ENCODE data around the gene NRXN3. TPM values are rescaled to one million over a fixed set of nuclear protein-coding genes. Genes with fewer than 3 reads are reported as not detected.
A peak's percentile ranks its signal among the peaks of the same experiment; 100 is the strongest.

NRXN3 gene
- polyA plus RNA-seq, 6 donors from 2014 or later = not detected

DNA sequence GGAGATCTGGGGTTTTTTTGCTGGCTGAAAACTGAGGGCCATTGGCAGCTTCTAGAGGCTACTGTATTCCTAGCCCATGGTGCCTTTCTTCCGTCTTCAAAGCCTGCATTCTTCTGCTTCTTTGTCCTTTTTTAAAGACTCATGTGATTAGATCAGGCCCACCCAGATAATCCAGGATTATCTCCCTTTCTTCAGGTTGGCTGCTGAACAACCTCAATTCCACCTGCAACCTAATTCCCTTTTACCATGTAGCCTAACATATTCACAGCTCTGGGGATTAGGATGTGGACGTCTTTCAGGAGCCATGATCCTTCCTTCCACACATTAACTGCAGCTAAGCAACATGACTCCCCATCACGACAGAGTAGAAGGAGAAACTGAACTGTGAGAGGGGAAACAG is 1055.6 kb downstream of the NRXN3 start:
- Mint-ChIP-seq H3K4me3 (no peak overlapping the region), H3K4me1 (no peaks in the 10 kb centered on the region)
- ATAC-seq (ENCODE audit: low read depth in 2 of 2) = no peak

DNA sequence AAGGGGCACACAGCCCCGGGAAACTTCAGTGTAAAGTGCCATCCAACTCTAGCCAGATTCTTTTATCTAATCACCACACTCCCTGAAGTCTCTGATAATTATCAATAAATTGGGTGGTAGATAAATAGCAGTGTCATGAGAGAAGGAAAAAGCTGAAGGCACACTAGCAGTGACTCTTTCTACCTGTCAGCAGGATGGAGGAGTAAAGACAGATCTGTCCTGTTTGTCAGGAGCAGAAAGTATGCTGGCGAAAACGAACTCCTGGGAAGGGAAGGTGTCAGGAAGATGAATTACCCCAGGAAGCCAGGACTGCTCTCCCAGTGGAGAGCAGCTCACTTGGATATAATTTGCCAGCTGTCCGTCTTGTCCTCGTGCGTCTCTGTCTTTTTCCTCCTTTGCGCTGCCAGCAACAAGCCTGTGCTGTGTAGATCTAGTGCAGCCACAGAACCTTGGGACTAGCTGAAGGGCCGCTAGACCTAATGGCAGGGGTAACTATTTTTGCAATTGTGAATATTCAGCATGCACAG is 1059.3 kb downstream of the NRXN3 start:
- Mint-ChIP-seq H3K27me3 (no peaks in the 10 kb centered on the region), H3K27ac (no peak overlapping the region), H3K36me3 (no peaks in the 10 kb centered on the region), H3K9me3 (peaks cover 0 to 5% (median 4%) of the 10 kb centered on the region in 7 donors), H3K4me3 (no peak overlapping the region), H3K4me1 (no peaks in the 10 kb centered on the region)
- DNase-seq = no peak
- no peak for ATAC-seq (ENCODE audit: low read depth in 2 of 2)

More for the DNA sequence above, 1055.6 kb downstream of the NRXN3 start:
- Mint-ChIP-seq H3K27me3 (no peaks in the 10 kb centered on the region), H3K9me3 (peaks cover 0 to 21% (median 11%) of the 10 kb centered on the region in 7 donors), H3K36me3 (no peaks in the 10 kb centered on the region), H3K27ac (no peak overlapping the region)
- no peak for DNase-seq

DNA sequence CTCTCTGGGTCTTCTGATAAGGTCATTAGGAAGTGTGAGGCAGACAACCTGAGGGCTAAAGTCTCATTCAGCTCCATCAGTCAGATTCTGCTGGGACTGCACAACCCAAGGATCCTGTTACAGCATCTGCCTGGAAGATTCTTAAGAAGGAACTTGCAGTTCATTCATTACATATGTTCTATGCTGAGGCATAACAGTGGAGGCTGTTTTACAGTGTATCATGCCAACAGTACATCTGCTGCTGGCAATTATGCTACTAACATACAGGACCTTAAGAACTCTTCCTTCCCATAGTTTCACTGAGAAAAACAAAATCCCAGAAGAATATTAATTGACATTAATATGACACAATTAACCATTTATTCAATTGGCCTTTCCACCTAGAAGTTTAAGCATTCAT is 1072.5 kb downstream of the NRXN3 start:
- ATAC-seq (ENCODE audit: low read depth in 2 of 2) (no peak), DNase-seq (no peak)
- peaks cover 0 to 7% of the 10 kb centered on the region in 2 donors for H3K36me3 Mint-ChIP-seq
- peaks cover 2 to 9% (median 4%) of the 10 kb centered on the region in 7 donors for H3K9me3 Mint-ChIP-seq
- no peak overlapping the region for H3K4me3 Mint-ChIP-seq
- no peaks in the 10 kb centered on the region for H3K4me1 Mint-ChIP-seq
- no peaks in the 10 kb centered on the region for H3K27me3 Mint-ChIP-seq
- H3K27ac Mint-ChIP-seq = no peak overlapping the region

DNA sequence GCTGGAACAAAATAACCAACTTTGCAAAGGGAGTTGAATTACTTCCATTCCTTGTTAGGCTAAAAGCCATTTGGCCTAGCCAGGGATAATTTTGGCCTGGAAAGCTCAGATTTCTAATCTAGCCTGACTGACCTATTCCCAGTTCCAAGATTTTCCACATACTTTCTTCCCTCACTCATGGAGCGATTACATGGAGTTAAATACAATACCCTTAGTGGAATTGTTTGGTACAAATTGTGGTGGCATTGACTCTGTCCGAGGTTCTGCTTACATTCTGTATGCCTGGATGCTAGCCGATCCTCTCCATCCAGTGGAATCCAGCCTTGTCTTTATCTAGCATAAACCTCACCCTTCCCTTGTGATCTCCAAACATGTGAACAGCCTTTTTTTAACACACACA is 1076.0 kb downstream of the NRXN3 start:
- no peak for ATAC-seq (ENCODE audit: low read depth in 2 of 2)
- DNase-seq = no peak
- no peak overlapping the region for H3K27ac Mint-ChIP-seq
- peaks cover 0 to 7% of the 10 kb centered on the region in 2 donors for H3K36me3 Mint-ChIP-seq
- H3K27me3 Mint-ChIP-seq = no peaks in the 10 kb centered on the region
- H3K9me3 Mint-ChIP-seq = peaks cover 1 to 16% (median 3%) of the 10 kb centered on the region in 7 donors
- no peaks in the 10 kb centered on the region for H3K4me1 Mint-ChIP-seq
- H3K4me3 Mint-ChIP-seq = peak overlapping the region in 1 of 8 donors; percentile 3

DNA sequence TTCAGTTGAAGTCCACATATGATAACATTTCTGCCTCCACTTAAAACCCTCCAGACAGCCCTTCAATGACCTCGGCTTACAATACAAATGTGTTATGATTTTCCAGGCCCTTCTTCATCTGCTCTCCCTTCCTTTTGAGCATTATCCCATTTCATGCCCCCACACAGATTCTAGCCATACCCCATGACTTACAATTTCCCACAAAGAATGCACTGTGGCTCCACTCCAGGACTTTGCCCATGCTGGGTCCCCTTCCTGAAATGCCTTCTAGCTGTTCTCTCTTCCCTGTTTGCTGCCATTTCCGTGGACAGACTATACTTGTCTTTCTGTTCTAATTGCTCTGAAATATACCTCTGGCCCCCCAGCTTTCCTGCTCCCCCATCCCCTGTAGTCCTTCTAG is 1078.0 kb downstream of the NRXN3 start:
- Mint-ChIP-seq H3K36me3 (peaks cover 0 to 7% of the 10 kb centered on the region in 2 donors), H3K9me3 (peaks cover 0 to 14% (median 2%) of the 10 kb centered on the region in 7 donors), H3K27me3 (no peaks in the 10 kb centered on the region), H3K27ac (no peak overlapping the region), H3K4me1 (no peaks in the 10 kb centered on the region), H3K4me3 (no peak overlapping the region)
- ATAC-seq (ENCODE audit: low read depth in 2 of 2) = no peak
- no peak for DNase-seq

- Mint-ChIP-seq H3K36me3 (peaks cover 0 to 7% of the 10 kb centered on the region in 2 donors), H3K27me3 (no peaks in the 10 kb centered on the region), H3K9me3 (peaks cover 0 to 14% (median 2%) of the 10 kb centered on the region in 7 donors), H3K4me1 (no peaks in the 10 kb centered on the region), H3K4me3 (no peak overlapping the region), H3K27ac (no peak overlapping the region)
- ATAC-seq (ENCODE audit: low read depth in 2 of 2) (no peak), DNase-seq (no peak)
Measured at GRCh38 chr14:79248771-79249170, 1078.6 kb downstream of the NRXN3 start.

DNA sequence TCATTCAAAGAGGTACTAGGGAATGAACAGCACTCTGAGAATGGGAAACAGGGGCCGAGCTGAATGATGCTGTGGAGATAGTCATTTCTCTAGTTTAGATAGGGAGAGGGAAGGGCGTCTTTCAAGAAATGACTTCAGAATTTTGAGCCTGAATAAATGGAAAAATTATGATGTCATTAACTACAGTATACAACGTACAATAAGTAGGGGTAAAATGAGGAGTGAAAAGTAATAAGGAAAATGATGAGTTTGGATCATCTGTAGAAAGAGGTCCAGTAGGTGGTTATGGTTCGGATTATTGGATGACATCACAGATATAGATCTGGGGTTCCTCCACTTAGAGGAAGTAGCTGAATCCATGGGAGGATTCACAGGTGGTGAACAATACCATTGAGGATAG is 1081.1 kb downstream of the NRXN3 start:
- Mint-ChIP-seq H3K4me3 (no peak overlapping the region), H3K4me1 (no peaks in the 10 kb centered on the region), H3K27me3 (no peaks in the 10 kb centered on the region)

DNA sequence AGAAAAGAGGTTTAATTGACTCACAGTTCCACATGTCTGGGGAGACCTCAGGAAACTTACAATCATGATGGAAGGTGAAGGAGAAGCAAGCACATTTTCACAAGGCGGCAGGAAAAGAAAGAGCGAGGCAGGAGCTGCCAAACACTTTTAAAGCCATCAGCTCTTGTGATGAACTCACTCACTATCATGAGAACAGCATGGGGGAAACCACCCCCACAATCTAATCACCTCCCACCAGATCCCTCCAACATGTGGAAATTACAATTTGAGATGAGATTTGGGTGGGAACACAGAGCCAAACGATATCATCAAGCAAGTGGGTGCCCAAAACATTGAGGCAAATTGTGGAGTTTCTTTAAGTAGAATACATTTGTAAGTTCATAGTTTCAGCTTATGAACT is 1083.4 kb downstream of the NRXN3 start:
- Mint-ChIP-seq H3K4me3 (no peak overlapping the region), H3K36me3 (no peaks in the 10 kb centered on the region), H3K4me1 (no peaks in the 10 kb centered on the region), H3K27ac (no peak overlapping the region), H3K9me3 (peaks cover 0 to 13% (median 3%) of the 10 kb centered on the region in 7 donors), H3K27me3 (no peaks in the 10 kb centered on the region)
- no peak for ATAC-seq (ENCODE audit: low read depth in 2 of 2)
- no peak for DNase-seq

More for the DNA sequence above, 1081.1 kb downstream of the NRXN3 start:
- DNase-seq (no peak), ATAC-seq (ENCODE audit: low read depth in 2 of 2) (no peak)
- Mint-ChIP-seq H3K27ac (no peak overlapping the region), H3K9me3 (peaks cover 0 to 18% (median 2%) of the 10 kb centered on the region in 7 donors), H3K36me3 (no peaks in the 10 kb centered on the region)

DNA sequence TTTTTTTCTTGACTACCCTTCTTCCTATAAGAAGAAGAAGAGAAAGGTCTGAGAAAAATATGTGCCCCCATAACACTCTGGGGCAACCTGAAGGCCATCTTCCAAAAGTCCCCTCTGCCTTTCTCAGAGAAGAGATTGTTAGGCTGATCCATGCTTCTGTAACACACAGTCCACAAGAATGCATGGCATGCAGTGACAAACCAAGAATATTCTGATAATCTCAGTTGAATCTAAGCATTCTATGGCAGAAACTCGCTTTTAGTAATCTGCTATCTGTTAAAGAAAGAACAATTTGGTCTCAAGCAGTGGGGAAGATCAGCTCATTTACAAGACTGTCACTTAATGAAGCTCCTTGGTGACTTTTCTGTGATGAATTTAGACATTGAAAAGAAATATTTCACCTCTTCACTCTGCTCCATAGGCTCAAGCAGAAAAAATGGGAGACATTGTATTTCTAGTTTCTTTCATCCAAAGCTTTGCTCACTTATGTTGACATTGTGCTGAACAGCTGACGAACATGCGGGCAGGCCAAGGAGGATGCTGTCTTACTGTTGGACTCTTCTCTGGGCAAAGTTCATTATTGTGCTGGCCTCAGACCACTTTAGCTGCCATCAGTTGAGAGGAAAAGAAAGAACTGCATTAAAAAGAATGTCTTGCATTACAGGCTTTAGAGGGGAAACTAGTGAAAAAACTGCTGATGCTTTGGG is 1084.0 kb downstream of the NRXN3 start:
- H3K27me3 Mint-ChIP-seq = no peaks in the 10 kb centered on the region
- ATAC-seq (ENCODE audit: low read depth in 2 of 2) (no peak), DNase-seq (no peak)
- peaks cover 0 to 8% (median 3%) of the 10 kb centered on the region in 7 donors for H3K9me3 Mint-ChIP-seq
- H3K36me3 Mint-ChIP-seq = no peaks in the 10 kb centered on the region
- H3K4me1 Mint-ChIP-seq = no peaks in the 10 kb centered on the region
- no peak overlapping the region for H3K4me3 Mint-ChIP-seq
- no peak overlapping the region for H3K27ac Mint-ChIP-seq

DNA sequence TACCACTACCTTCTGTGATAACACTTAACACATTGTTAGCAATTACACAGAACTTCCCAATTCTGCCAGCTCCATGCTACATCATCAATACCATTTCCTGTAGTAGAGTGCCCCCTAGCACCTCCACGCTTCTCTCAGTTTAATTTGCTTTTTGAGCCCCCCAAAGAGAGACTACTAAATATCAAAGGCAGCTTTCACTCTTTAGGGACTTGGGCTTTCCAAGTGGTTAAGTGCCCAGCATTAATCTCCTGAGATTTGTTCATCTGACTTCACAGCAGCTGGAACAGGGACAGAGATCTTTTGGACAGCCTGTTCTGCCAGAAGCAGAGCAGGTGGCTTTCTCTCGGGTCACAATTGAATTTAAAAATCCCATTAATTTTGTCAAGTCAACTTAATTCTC is 1086.2 kb downstream of the NRXN3 start:
- H3K27ac Mint-ChIP-seq = no peak overlapping the region
- peaks cover 0 to 13% (median 4%) of the 10 kb centered on the region in 7 donors for H3K9me3 Mint-ChIP-seq
- DNase-seq = no peak
- no peaks in the 10 kb centered on the region for H3K36me3 Mint-ChIP-seq
- H3K4me1 Mint-ChIP-seq = no peaks in the 10 kb centered on the region
- no peaks in the 10 kb centered on the region for H3K27me3 Mint-ChIP-seq
- no peak overlapping the region for H3K4me3 Mint-ChIP-seq
- no peak for ATAC-seq (ENCODE audit: low read depth in 2 of 2)

GRCh38 chr14:79260406-79260805 is 1090.2 kb downstream of the NRXN3 start:
- Mint-ChIP-seq H3K4me3 (no peak overlapping the region), H3K27me3 (no peaks in the 10 kb centered on the region), H3K36me3 (no peaks in the 10 kb centered on the region), H3K27ac (no peak overlapping the region), H3K9me3 (peaks cover 0 to 11% (median 5%) of the 10 kb centered on the region in 7 donors), H3K4me1 (no peaks in the 10 kb centered on the region)
- DNase-seq (no peak), ATAC-seq (ENCODE audit: low read depth in 2 of 2) (no peak)

DNA sequence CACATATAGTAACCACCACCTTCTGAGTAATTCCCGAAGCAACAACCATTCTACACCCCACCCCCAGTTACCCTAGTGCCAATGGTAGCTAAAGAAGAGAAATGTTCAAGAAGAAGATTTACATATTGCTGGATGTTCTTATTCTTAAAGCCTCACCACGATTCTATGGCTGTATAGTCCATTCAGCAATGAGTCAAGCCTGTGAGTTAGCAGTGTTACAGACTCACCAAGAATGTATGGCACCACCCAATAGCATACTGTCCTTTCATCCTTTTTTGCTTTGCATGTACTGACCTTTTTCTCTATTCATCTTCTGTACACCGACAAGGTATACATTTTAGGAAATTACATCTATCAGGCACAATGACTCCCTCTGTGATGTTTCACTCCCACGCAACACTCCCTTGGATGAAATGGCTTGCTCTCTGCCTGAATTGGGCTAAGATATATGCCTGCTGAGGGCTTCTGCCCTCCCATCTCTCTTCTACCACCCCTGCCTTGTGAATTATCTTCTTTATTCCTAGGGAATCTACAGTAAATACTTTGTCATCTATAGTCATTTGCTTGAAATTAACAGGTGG is 1095.3 kb downstream of the NRXN3 start:
- ATAC-seq (ENCODE audit: low read depth in 2 of 2) (no peak), DNase-seq (no peak)
- H3K4me1 Mint-ChIP-seq = no peaks in the 10 kb centered on the region
- H3K9me3 Mint-ChIP-seq = peaks cover 0 to 8% (median 0%) of the 10 kb centered on the region in 7 donors
- H3K27me3 Mint-ChIP-seq = no peaks in the 10 kb centered on the region
- H3K4me3 Mint-ChIP-seq = no peak overlapping the region
- no peaks in the 10 kb centered on the region for H3K36me3 Mint-ChIP-seq
- no peak overlapping the region for H3K27ac Mint-ChIP-seq

DNA sequence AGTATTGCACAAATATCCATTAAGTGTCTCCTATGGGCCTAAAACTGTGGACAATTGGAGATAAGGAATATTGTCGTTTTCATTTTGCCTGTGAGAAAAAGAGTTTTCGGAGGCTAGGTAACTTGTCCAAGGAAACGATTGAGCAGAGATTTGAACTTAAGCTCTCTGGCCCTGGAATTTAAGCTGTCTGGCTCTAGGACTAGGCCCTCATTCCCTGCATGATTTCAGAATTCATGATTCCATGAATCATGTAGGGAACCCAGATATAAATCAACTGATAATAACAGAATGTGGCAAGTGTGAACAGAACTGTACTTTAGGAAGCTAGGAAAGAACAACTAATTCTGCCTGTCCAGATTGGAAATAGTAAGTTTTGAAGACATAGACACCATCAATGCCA is 1100.2 kb downstream of the NRXN3 start:
- H3K27ac Mint-ChIP-seq = no peak overlapping the region
- H3K36me3 Mint-ChIP-seq = no peaks in the 10 kb centered on the region
- no peak overlapping the region for H3K4me3 Mint-ChIP-seq

GRCh38 chr14:79271122-79271521 is 1100.9 kb downstream of the NRXN3 start:
- Mint-ChIP-seq H3K27ac (no peak overlapping the region), H3K36me3 (no peaks in the 10 kb centered on the region), H3K4me1 (no peaks in the 10 kb centered on the region), H3K4me3 (no peak overlapping the region), H3K27me3 (peaks cover 0 to 5% (median 0%) of the 10 kb centered on the region in 3 donors), H3K9me3 (peaks cover 0 to 9% (median 0%) of the 10 kb centered on the region in 7 donors)
- ATAC-seq (ENCODE audit: low read depth in 2 of 2) (no peak), DNase-seq (no peak)

More for the DNA sequence above, 1100.2 kb downstream of the NRXN3 start:
- H3K9me3 Mint-ChIP-seq = peaks cover 0 to 3% (median 0%) of the 10 kb centered on the region in 7 donors
- H3K4me1 Mint-ChIP-seq = no peaks in the 10 kb centered on the region
- DNase-seq = no peak
- no peak for ATAC-seq (ENCODE audit: low read depth in 2 of 2)
- peaks cover 0 to 5% (median 0%) of the 10 kb centered on the region in 3 donors for H3K27me3 Mint-ChIP-seq

Data from naive B cell (primary cell).